ENCODE measurements around the gene LAIR2. TPM values are rescaled to one million over a fixed set of nuclear protein-coding genes. Genes with fewer than 3 reads are reported as not detected.
A peak's percentile ranks its signal among the peaks of the same experiment; 100 is the strongest.
"Not testable (repeated sequence)": the region's sequence is repeated elsewhere in the genome, so short reads cannot be mapped to it uniquely, and the experiment has no call there.

The LAIR2 gene
- polyA plus RNA-seq, 6 donors from 2014 or later = 0.55 to 0.93 (median 0.66) TPM; not detected in 3

- peaks cover 29 to 44% (median 40%) of the 10 kb centered on the region in 3 donors for H3K27me3 Mint-ChIP-seq
- no peak overlapping the region for H3K27ac Mint-ChIP-seq
- DNase-seq = no peak
- H3K4me1 Mint-ChIP-seq = peaks cover 0 to 20% (median 11%) of the 10 kb centered on the region in 3 donors
- no peak overlapping the region for H3K4me3 Mint-ChIP-seq
- no peaks in the 10 kb centered on the region for H3K36me3 Mint-ChIP-seq
- H3K9me3 Mint-ChIP-seq = no peaks in the 10 kb centered on the region
- ATAC-seq (ENCODE audit: low read depth in 2 of 2) = no peak
Observed at GRCh38 chr19:54489766-54490165, 12.9 kb upstream of the LAIR2 start.

GRCh38 chr19:54492568-54492967, 10.1 kb upstream of the LAIR2 start:
- Mint-ChIP-seq H3K36me3 (no peaks in the 10 kb centered on the region), H3K4me3 (no peak overlapping the region), H3K4me1 (peaks cover 2 to 21% (median 11%) of the 10 kb centered on the region in 3 donors), H3K27me3 (peaks cover 32 to 44% (median 43%) of the 10 kb centered on the region in 3 donors), H3K9me3 (peaks cover 0 to 2% (median 0%) of the 10 kb centered on the region in 7 donors), H3K27ac (no peak overlapping the region)
- ATAC-seq (ENCODE audit: low read depth in 2 of 2) (no peak), DNase-seq (no peak)

- DNase-seq; ATAC-seq (ENCODE audit: low read depth in 2 of 2); H3K36me3 Mint-ChIP-seq; H3K4me3 Mint-ChIP-seq; H3K9me3 Mint-ChIP-seq: not testable (repeated sequence)
- Mint-ChIP-seq H3K27me3 (peaks cover 36 to 44% (median 43%) of the 10 kb centered on the region in 3 donors), H3K27ac (peak overlapping the region in 1 of 6 donors; percentile 44), H3K4me1 (peaks cover 4 to 26% (median 11%) of the 10 kb centered on the region in 3 donors)
Observed at GRCh38 chr19:54493056-54493455, 9.6 kb upstream of the LAIR2 start.

GRCh38 chr19:54493967-54494585, 8.6 kb upstream of the LAIR2 start:
- ATAC-seq (ENCODE audit: low read depth in 2 of 2) = no peak
- no peak overlapping the region for H3K4me3 Mint-ChIP-seq
- H3K9me3 Mint-ChIP-seq = peaks cover 0 to 2% (median 0%) of the 10 kb centered on the region in 7 donors
- no peak for DNase-seq
- H3K4me1 Mint-ChIP-seq = peaks cover 4 to 30% (median 11%) of the 10 kb centered on the region in 3 donors
- H3K36me3 Mint-ChIP-seq = no peaks in the 10 kb centered on the region
- H3K27ac Mint-ChIP-seq = peak overlapping the region in 1 of 6 donors; percentile 2
- peaks cover 41 to 46% (median 43%) of the 10 kb centered on the region in 3 donors for H3K27me3 Mint-ChIP-seq

- not testable (repeated sequence) for H3K9me3 Mint-ChIP-seq, H3K36me3 Mint-ChIP-seq, H3K4me3 Mint-ChIP-seq
Observed at GRCh38 chr19:54495284-54495683, 7.3 kb upstream of the LAIR2 start.

GRCh38 chr19:54497747-54498450, 4.7 kb upstream of the LAIR2 start:
- H3K4me3 Mint-ChIP-seq = not testable (repeated sequence)
- H3K27me3 Mint-ChIP-seq = peaks cover 21 to 36% (median 32%) of the 10 kb centered on the region in 3 donors

More at GRCh38 chr19:54495284-54495683, 7.3 kb upstream of the LAIR2 start:
- Mint-ChIP-seq H3K27ac (peak overlapping the region in 1 of 6 donors; percentile 27), H3K4me1 (peaks cover 4 to 30% (median 11%) of the 10 kb centered on the region in 3 donors), H3K27me3 (peaks cover 36 to 47% (median 40%) of the 10 kb centered on the region in 3 donors)
- ATAC-seq (ENCODE audit: low read depth in 2 of 2) = peak; percentile 70 to 74
- not testable (repeated sequence) for DNase-seq

GRCh38 chr19:54498451-54498772, 4.2 kb upstream of the LAIR2 start:
- Mint-ChIP-seq H3K4me3 (peak overlapping the region in 1 of 8 donors; percentile 62), H3K4me1 (peaks cover 0 to 17% (median 4%) of the 10 kb centered on the region in 3 donors), H3K27me3 (peaks cover 17 to 36% (median 27%) of the 10 kb centered on the region in 3 donors)
- H3K36me3 Mint-ChIP-seq, H3K27ac Mint-ChIP-seq, H3K9me3 Mint-ChIP-seq: not testable (repeated sequence)
- DNase-seq (peak; percentile 12), ATAC-seq (ENCODE audit: low read depth in 2 of 2) (peak; percentile 30 to 60)

More at GRCh38 chr19:54497747-54498450, 4.7 kb upstream of the LAIR2 start:
- H3K27ac Mint-ChIP-seq, DNase-seq, H3K9me3 Mint-ChIP-seq, H3K36me3 Mint-ChIP-seq: not testable (repeated sequence)
- H3K4me1 Mint-ChIP-seq = peaks cover 0 to 17% (median 4%) of the 10 kb centered on the region in 3 donors
- peak; percentile 70 to 73 for ATAC-seq (ENCODE audit: low read depth in 2 of 2)

- Mint-ChIP-seq H3K4me1 (peaks cover 11 to 30% (median 24%) of the 10 kb centered on the region in 3 donors), H3K27me3 (peaks cover 16 to 36% (median 29%) of the 10 kb centered on the region in 3 donors)
- ATAC-seq (ENCODE audit: low read depth in 2 of 2); H3K4me3 Mint-ChIP-seq; H3K9me3 Mint-ChIP-seq; H3K27ac Mint-ChIP-seq; DNase-seq; H3K36me3 Mint-ChIP-seq: not testable (repeated sequence)
Observed at GRCh38 chr19:54505542-54505941, 2.9 kb downstream of the LAIR2 start.

- Mint-ChIP-seq H3K9me3 (peaks cover 0 to 2% (median 0%) of the 10 kb centered on the region in 7 donors), H3K4me1 (peaks cover 11 to 30% (median 24%) of the 10 kb centered on the region in 3 donors), H3K36me3 (peaks cover 0 to 7% of the 10 kb centered on the region in 2 donors), H3K27me3 (peaks cover 14 to 36% (median 25%) of the 10 kb centered on the region in 3 donors), H3K4me3 (no peak overlapping the region), H3K27ac (no peak overlapping the region)
- DNase-seq (no peak), ATAC-seq (ENCODE audit: low read depth in 2 of 2) (no peak)
Observed at GRCh38 chr19:54506079-54506478, 3.4 kb downstream of the LAIR2 start.

GRCh38 chr19:54507038-54507717, 4.5 kb downstream of the LAIR2 start:
- peak; percentile 61 to 66 for ATAC-seq (ENCODE audit: low read depth in 2 of 2)
- peak overlapping the region in 3 of 8 donors; percentile 45 to 64 (median 61) for H3K4me3 Mint-ChIP-seq
- not testable (repeated sequence) for DNase-seq, H3K9me3 Mint-ChIP-seq, H3K36me3 Mint-ChIP-seq
- peaks cover 15 to 39% (median 30%) of the 10 kb centered on the region in 3 donors for H3K27me3 Mint-ChIP-seq
- H3K4me1 Mint-ChIP-seq = peaks cover 11 to 30% (median 24%) of the 10 kb centered on the region in 3 donors
- peak overlapping the region in 1 of 6 donors; percentile 38 for H3K27ac Mint-ChIP-seq

- DNase-seq (no peak), ATAC-seq (ENCODE audit: low read depth in 2 of 2) (no peak)
- Mint-ChIP-seq H3K4me3 (peak overlapping the region in 2 of 8 donors; percentile 12 to 73), H3K4me1 (peaks cover 11 to 25% (median 24%) of the 10 kb centered on the region in 3 donors), H3K36me3 (peaks cover 0 to 7% of the 10 kb centered on the region in 2 donors), H3K27ac (no peak overlapping the region), H3K27me3 (peaks cover 19 to 46% (median 33%) of the 10 kb centered on the region in 3 donors), H3K9me3 (peaks cover 0 to 2% (median 0%) of the 10 kb centered on the region in 7 donors)
Observed at GRCh38 chr19:54507824-54508223, 5.2 kb downstream of the LAIR2 start.

- DNase-seq; H3K4me3 Mint-ChIP-seq; H3K27ac Mint-ChIP-seq; H3K36me3 Mint-ChIP-seq; ATAC-seq (ENCODE audit: low read depth in 2 of 2); H3K9me3 Mint-ChIP-seq: not testable (repeated sequence)
- Mint-ChIP-seq H3K4me1 (peaks cover 11 to 25% (median 24%) of the 10 kb centered on the region in 3 donors), H3K27me3 (peaks cover 19 to 52% (median 40%) of the 10 kb centered on the region in 3 donors)
Observed at GRCh38 chr19:54508487-54508886, 5.9 kb downstream of the LAIR2 start.

All from naive B cell (primary cell).